ENCODE measurements around the gene FGFR2.

The FGFR2 gene

DNA sequence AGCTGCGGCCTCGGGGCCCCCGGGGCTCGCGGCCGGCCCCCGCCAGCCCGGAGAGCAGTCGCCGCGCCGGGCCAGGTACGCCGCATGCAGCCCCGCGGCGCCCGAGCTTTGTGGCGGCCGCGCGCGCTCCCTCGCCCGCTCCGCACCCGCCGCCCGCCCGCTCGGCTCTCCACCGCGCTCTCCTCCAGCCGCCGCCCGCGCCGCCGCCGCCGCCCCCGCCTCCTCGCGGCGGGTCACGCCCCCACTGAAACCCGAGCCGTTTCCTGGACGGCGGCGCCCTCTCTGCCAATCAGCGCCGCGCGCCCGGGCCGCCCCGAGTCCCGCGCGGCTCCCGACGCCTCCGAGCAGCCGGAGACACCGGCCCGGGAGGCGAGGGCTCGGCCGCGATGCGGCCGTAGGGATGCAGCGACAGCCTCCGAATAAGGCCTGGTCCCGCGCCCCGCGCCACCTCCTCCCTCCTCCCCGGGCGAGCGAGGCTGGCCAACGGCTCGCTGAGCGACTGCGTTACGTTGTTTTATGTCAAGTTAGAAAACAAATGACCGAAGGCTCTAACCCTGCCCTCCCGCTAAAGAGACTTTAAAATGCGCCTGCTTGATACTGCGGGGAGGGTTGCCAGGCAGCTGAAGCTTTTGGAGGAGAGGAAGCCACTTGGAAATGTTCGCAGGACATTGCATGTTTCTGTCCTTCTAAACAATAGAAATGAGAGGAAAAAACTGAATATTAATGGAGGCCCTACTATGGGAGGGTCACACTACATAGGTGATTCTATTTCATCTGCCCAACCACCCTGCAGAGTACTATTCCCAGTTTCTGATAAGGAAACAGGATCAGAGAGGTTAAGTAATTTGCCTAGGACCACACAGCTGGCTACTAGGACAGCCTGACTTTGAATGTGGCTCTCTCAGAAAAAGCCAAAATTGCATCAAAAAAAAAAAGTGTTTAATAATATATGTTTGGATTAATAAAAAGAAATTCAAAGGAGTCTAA, at the start of gene FGFR2:
Gene FGFR2 (minus strand): TSS at position 182 of the 987 bp plus-strand sequence. CDS start 4,627 bp downstream, outside the sequence.
- peak; percentile 94 for DNase-seq (ENCODE audit: low spot score)

DNA sequence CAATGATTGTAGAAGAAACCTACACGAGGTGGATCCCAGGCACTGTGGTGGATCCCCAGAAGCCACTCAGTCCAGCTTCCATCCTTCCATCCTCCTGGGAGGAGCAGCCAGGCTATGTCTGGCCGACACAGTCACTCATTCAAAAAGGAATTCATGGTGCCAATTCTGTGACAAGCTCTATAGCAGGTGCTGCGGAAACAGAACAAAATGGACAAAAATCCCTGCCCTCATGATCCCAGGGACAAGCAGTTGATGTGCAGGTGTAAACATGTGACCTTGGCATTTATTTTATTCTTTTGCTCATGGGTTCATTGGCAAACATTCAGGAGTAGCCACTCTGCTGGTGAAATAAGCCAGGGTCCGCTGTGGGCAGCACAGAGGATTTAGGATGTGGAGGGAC, 49.2 kb upstream of the FGFR2 start:
- no peak for DNase-seq (ENCODE audit: low spot score)

DNA sequence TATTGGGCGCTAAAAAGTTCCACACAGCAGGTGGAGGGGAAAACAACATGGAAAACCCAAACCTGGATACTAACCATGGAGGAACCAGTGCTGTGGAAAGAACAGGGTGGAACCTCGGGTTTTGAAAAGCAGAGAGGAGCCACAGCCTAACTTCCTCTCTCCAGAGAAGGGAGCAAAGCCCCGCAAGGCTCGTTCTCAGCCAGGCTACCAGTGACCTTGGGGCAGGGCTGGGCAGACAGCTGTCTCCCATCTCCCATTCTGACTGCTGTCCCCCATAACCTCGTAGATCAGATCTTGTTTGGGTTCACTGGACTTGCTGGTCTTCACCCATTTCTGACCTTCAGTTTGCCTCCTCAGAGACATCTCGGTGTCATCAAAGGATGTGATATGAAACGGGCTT, 47.5 kb upstream of the FGFR2 start:
- DNase-seq (ENCODE audit: low spot score), result no peak

DNA sequence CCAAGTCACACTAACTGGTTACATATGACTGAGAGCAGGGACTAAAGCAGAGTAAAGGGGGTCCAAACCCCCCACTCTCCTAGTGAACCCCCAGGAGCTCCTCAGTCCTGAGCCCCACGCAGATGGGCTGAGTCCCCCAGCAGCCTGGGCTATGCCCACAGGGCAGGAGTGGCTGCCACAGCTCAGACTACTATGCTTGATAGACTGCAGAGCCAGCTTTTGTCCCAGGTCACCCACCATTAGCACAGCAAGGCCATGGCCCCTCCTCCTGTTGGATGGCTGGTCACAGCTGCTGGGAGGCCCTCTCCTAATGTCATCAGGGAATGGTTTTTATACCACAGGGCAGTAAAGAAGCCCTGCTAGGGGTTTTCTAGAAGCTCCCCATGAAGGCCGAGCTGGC, 46.3 kb upstream of the FGFR2 start:
- no peak for DNase-seq (ENCODE audit: low spot score)

DNA sequence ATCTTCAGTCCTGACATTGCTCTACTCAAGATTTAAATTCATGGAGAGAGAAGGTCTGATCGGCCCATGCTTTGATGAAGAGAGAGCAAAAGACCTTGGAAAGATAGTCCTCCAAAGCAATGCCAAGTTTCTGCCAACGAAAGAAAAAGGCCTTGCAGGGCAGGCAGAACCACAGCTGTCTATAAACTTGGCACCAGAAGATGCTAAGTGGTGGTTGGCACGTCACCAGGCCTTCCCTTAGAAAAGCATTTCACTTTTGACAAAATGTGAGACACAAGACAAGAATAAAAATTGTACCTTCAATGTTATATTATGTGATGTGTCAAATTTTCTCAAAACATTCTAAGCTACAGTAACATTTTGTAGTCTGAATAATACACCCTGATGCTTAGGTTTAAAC, 42.0 kb upstream of the FGFR2 start:
- no peak for DNase-seq (ENCODE audit: low spot score)

DNA sequence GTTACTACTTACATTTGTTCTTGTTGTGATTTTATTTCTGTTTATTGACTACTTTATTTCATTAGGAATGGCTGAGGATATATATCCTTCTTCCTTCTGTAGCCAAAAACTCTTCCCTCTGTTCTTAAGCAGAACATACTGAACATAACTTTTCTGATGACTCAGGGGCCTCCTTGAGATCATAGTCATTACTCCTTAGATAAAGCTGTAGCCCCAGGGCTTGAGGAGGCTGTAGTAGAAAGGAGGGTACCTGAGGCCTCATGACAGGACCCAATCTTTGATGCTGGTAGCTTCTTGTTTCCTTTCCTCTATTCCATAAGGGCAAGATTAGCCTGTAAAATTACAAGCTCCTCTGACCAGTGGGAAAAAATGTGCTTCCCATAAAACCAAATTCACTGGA, 41.2 kb upstream of the FGFR2 start:
- no peak for DNase-seq (ENCODE audit: low spot score)

DNA sequence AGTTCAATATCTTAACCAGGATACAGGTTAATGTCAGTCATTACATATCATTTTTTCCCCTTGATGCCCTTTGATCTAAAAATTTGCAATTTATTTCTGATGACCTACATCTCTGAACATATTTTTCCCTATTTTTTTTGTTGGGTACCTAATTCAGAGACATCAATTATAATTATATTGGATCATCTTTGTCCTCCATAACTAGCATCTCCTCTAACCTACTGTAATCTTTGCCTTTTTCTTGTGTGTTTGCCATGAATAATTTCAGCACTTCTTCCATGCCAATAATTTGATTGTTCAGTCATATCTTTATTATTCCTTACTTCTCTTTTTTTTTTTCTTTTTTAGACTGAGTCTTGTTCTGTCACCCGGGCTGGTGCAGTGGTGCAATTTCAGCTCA, 39.2 kb upstream of the FGFR2 start:
- DNase-seq (ENCODE audit: low spot score), result no peak

DNA sequence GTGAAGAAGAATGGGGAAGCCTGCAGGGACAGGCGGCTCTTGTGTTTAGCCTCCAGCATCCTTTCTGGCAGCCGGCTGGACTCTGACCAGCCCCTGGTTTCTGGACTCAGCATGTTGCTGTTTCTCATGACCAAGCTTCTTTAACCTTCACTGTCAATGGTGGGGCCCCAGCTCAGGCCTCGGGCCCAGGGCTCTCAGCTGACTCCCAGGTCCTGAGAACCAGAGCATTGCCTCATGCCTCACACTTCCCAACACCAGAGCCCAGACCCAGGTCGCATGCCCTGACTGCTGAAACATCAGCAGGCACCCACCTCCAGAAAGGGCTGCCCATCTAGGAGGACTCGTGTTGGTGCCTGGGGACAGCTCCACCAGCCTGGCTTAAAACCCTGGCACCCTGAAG, 34.8 kb upstream of the FGFR2 start:
- DNase-seq (ENCODE audit: low spot score), result no peak

DNA sequence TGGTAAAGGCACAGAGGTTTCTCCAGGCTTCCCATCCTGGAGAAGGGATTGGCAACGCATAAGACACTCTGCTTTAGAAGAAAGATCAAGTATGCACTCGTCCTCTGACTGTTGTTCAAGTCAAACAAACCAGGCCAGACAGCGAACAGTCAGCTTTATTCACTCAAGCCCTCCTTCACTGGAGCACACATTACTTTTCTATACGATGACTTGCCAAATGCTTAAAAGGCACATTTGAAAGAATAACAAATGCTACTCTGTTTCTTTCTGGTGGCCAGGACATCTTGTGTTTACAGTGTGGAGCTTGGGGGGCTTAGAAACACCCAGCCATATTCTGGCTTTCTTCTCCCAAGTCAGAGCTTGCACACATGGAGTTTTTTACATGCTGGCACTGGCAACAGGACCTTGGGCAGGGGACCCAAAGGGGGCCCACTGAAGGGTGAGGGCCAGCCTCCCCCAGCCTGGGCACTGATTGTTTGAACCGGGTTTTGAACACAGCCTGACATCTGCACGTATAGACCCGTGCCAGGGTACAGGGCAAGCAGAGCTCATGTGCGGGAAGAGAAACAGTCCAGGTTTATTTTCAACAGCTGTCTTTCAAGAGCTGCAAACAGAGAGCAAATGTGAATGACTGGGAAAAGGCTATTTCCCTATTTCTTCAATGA, 33.3 kb upstream of the FGFR2 start:
- no peak for DNase-seq (ENCODE audit: low spot score)

DNA sequence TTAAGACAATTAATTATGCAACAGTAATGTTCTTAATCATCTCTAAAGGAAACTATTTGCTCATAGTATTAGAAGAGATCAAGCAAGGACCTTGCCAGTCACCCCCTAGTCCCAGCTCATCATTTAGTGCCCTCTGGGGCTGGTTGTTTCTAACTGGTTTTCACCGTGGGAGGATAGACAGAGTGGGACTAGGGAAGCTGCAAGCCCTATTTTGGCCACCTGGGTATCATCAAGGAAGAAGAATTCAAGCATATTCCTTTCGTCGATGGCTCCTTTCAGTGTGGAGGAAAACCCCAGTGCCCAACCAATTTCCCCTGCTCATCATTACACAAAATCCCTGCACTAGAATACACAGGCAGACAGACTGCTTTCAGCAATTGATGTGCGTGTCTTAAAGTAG, 30.6 kb upstream of the FGFR2 start:
- DNase-seq (ENCODE audit: low spot score), result no peak

DNA sequence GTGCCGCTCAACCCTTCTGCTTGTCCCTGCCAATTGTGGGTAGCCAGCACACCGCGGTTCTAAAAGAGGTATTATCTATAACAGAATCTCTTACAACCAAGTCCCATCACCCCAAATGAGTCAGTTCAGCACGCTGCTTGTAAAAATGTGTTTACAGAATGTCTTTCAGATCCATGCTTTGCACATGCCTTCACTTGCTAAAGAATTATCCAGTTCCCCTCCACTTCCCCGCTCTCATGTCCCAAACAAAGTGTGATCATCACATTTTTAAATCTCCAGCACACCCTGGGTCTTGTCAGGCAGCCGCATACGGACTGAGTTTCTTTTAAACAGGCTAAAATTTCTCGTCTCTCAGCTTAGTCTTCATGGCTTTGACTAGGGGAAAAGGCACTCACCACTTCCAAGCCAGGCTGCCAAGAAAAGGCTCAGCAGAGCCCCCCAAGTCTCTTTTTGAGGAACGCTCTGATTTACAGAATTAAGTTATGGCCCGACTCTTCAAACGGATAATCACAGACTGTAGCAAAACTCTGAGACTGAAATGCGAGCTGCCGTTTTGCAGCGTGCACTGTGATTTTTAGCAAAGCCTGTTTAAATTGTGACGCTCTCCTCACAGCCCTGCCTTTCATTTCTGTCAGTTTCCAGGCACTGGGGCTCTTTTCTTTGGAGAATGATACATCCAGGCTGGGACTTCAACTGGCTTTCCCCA, 29.8 kb upstream of the FGFR2 start:
- DNase-seq (ENCODE audit: low spot score), result no peak

DNA sequence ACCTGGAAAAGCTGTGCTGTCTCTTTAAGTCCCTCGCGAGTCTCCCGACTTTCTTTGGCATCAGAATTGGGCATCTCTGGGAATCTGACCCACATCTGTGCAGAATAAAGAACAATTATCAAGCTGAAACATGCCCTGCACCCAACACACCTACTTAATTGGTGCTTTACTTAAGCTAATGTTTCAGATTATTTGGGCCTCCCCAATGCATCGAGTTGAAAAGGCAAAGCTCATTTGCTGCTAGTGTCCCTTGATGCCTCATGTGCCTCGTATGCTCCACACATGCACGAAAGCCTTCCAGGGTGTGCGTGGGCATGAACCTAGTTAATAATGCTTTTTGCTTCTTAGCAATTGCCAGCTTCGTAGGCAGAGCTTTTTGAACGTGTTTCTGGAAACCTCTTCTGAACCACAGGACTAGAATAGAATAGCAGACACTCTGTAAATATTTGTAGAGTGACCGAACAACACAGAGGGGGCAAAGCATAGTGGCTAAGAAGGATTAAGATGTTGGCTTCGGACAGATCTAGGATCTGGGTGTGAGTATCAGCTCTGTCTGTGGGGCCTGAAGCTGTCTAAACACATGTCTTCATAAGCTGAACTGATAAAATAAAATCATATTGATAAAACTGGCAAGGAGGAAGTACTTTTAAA, 26.7 kb upstream of the FGFR2 start:
- DNase-seq (ENCODE audit: low spot score), result no peak

DNA sequence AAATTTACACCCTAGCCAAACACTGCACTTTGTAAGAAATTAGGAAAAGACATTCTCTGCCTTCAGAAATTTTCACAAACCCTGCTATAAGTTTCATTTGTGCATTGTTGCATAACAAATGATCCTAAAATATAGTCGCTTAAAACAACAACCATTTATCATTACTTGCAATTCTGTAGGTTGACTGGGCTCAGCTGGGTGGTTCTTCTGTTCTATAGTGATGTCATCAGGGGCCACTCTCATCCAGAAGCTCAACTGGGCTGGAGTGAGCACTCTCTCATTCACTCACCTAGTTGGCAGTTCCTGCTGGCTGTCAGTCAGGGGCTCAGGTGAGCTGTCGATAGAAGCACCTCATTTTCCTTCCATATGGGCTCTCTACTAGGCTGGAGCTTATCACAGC, 20.7 kb upstream of the FGFR2 start:
- DNase-seq (ENCODE audit: low spot score), result no peak

DNA sequence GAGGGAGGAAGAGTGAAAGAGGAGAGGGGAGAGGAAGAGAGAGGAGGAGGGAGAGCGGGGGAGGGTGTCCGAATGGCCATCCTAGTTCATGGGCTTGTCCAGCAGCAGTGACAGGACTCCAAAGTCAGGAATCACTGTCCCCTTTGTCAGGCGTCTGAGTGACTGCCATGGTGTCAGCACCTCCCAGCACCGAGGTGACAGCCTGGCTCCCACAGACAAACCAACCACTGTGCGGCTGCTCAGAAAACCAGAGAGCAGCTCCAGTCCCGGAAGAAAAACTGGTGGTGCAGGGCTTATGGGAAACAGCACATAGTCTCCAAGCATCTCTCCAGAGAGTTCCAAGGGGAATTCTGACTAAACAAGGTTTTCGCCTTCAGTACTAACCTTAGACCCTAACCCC, 18.9 kb upstream of the FGFR2 start:
- DNase-seq (ENCODE audit: low spot score), result no peak

DNA sequence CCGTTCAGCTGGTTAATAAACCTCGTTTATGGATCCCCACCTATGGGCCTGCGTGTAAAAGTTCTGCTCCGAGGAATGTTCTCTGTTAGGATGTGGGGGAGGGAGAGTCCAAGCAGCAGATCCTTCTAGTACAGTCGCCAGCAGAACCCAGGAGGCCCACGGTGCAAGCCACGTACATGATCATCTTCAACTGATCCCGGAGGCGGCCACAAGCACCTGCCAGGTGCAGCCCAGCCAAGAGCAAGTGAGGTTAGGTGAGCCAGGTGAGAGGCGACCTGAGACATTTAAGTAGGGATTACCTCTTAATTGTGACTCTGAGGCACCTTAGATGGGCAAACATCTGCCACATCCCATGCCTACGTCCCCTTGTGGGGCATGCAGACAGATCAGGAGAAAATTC, 18.0 kb upstream of the FGFR2 start:
- no peak for DNase-seq (ENCODE audit: low spot score)

DNA sequence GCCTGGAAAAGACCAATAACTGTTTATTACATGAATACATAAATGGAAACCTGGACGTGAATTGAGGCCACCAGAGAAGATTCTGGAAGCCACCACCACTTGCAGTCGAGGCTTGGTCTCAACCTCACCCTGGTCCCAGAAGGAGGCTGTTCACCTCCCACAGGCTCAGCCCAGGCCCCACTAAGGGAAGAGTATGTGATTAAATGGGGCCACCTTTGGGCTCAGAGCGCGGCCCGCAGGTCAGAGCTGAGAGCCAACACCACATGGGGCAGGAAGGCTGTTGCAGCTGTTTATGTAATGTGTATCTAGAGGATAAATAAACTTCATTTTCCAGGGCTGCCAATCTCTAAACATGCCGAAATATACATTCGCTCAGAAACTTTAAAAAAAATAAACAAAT, 17.6 kb upstream of the FGFR2 start:
- no peak for DNase-seq (ENCODE audit: low spot score)

DNA sequence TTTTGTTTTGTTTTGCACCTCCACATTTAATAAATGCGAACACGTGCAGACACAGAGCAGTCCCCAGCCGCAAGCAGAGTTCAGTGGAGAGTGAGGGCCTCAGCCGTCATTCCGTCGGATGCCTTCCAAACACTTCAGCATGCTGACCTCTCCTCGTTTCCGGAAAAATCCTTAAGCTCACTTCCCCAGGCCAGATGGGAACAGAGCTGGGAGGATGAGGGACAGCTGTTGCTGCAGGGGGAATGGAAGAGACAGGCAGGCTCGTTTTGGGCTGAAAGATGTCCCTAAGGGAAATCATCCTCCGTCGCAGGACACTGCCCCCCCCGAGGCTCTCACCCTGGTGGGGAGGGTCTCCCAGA, 17.2 kb upstream of the FGFR2 start:
- DNase-seq (ENCODE audit: low spot score), result no peak

DNA sequence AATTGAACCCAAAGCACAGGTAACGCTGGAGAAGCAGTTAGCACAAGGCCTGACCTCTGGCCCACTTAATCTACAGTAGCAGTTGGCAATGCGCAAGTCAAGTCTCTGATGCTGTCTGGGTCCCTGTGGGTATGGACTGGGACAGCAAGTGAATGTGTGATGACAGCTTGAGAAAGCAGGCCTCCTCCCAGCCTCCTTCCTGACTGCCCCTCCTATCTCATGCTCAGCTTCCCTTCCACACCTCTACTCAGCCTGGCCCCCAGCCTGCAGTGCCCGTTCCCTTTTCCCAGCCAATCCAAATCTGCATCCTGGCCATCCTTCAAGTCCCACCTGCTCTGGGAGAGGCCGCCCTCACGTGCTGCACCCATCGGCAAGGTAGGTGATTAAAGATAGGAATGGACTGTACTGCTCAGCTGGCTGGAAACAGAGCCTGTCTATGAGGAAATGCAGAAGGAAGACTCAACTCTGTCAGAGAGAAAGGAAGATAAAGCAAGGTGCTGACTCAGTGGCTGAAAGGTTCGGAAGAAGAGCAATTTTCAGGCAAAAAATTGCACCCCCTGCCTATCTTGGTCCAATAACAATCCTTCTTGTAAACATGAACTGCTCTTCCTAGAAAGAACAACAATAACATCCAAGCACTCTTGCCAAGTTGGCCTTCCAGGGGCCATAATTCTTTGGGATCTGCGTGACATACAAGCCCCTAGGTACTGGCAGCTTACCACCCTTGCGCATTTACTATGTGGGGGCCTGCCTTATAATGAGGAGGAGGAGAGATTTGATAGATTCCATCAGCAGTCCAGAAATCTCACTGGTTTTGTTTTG, 16.6 kb upstream of the FGFR2 start:
- DNase-seq (ENCODE audit: low spot score), result no peak

DNA sequence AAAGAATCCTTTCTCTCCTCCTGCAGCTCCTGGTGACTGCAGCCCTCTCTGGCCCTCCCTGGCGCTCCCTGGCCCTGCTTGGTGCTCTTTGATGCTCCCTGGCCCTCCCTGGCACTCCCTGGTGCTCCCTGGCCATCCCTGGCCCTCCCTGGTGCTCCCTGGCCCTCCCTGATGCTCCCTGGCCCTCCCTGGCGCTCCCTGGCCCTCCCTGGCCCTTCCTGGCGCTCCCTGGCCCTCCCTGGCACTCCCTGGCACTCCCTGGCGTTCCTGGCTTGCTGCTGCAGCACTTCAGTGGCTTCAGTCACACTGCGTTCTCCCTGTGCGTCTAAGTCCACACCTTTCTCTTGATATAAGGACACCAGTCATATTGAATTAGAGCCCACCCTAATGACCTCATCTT, 15.2 kb upstream of the FGFR2 start:
- DNase-seq (ENCODE audit: low spot score), result no peak

DNA sequence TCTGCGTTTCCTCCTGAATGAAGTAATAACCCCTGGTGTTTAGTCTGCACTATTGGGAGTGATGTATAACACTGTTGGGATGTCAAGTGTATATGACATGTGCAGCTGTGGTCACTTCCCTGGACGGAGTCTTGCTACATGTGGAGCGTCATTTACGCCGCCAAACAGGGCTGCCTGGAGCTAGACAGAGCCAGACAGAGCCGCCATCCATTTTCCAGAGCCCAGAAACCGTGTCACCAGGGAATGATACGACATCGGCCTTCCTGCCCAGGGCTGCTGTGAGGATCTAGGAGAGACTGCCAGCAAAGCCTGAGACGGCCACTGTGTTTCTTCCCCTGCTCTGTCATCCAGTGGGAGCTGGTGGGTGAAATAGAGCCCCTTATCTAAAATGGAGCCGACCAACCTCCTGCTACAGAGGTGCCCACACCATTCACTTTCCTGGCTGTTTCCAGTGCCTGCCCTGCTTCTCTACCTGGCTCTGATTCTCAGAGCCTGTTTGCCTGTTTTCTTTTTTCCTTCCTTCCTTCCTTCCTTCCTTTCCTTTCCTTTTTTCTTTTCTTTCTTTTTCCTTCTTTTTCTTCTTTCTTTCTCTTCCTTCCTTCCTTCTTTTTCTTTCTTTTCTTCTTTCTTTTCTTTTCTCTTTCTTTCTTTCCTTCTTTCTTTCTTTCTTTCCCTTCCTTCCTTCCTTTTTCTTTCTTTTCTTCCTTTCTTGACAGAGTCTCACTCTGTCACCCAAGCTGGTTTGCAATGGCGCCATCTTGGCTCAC, 13.3 kb upstream of the FGFR2 start:
- no peak for DNase-seq (ENCODE audit: low spot score)

All from iPS-NIHi11 (cell line).